Activated naive CD4-positive, alpha-beta T cell treated with anti-CD3 and anti-CD28 coated beads, Interleukin-2, amount 50 U/mL, for 24 hours (primary cell): ENCODE measurements around the gene PSMG3.

Source experiments
- H3K27ac Mint-ChIP-seq: one replicate; pipeline ENCODE4 v1.8.0; 2021; ENCODE audit warnings: mild to moderate bottlenecking, mixed read lengths
- H3K27me3 Mint-ChIP-seq: one replicate; pipeline ENCODE4 v1.8.0; 2021; ENCODE audit warnings: mixed read lengths
- H3K36me3 Mint-ChIP-seq: one replicate; pipeline ENCODE4 v1.8.0; 2021; ENCODE audit warnings: mixed read lengths
- H3K4me1 Mint-ChIP-seq: one replicate; pipeline ENCODE4 v1.8.0; 2021; ENCODE audit warnings: mixed read lengths
- H3K4me3 Mint-ChIP-seq: one replicate; pipeline ENCODE4 v1.8.0; 2021; ENCODE audit warnings: mild to moderate bottlenecking, mixed read lengths
- H3K9me3 Mint-ChIP-seq: one replicate; pipeline ENCODE4 v1.8.0; 2021; ENCODE audit warnings: mixed read lengths

Gene PSMG3

GRCh38 chr7:1539882-1540775 lies 29.7 kb downstream of the PSMG3 start:
- Mint-ChIP-seq H3K36me3 (peaks cover 2% of the 10 kb centered on the region), H3K27me3 (no peaks in the 10 kb centered on the region), H3K4me1 (peaks cover 3% of the 10 kb centered on the region), H3K4me3 (no peak overlapping the region), H3K27ac (no peak overlapping the region), H3K9me3 (no peaks in the 10 kb centered on the region)

DNA sequence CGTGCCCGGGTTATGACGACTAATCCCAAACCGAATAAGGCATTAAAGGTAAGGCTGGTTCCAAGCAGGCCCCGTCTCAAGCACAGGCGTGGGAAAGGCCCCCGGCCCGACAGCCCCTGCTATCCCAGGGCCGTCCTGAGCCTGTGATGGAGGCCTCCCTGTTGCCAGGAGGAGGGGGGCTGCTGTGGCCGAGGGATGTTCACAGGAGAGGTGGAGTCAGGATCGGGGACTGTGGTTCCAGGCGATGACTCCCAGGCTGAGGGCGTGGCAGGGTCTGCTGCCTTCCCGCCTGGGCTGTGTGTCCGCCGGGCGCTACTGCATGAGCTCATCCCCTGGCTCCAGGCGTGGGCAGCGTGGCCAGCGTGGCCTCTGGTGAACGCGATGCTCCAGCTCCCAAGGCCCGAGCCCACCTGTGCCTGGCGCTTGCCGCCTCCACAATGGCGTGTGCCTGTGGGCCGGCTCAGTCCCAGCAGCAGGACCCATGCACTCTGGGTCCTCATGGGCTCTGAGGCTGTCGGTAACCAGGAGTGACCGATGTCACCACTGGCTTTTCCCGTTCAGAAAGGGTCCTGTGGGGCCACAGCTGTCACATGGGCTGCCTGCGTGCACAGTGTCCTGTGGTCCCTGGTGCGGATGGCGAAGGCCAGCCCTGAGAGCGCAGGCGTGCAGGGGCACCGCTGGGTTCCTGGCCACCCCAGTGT lies 30.5 kb downstream of the PSMG3 start:
- H3K27me3 Mint-ChIP-seq = no peaks in the 10 kb centered on the region
- no peaks in the 10 kb centered on the region for H3K9me3 Mint-ChIP-seq
- H3K4me1 Mint-ChIP-seq = peaks cover 3% of the 10 kb centered on the region
- H3K27ac Mint-ChIP-seq = no peak overlapping the region
- H3K36me3 Mint-ChIP-seq = peaks cover 2% of the 10 kb centered on the region
- no peak overlapping the region for H3K4me3 Mint-ChIP-seq

DNA sequence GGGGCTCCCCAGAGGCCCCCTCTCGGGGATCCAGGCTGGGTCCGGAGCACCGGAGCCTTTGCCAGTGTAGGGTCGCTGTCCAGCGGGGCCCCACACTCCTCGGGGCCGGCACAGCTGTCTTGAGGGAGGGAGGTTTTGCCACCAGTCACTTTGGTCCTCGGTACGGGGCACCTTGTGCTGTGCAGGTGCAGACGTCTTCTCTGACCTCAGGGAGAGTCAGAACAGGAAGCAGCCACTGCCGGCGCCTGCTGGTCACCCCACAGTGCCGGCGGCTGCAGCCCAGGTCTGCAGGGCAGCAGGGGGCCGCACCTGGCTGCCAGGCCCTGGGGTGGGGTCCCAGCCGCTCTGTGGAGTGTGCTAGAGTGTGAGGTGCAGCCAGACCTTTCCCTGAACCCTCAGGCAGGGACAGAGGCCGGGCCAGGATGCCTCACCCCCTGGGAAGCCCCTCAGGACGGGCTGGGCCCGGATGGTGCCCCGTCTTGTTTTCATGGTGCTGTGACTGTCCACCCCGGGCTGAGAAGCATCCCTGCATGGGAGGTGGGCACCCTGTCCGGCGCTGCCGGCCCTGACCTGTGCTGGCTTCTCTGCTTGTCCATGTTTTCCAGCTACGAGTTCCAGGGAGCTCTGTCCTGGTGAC lies 31.2 kb downstream of the PSMG3 start:
- Mint-ChIP-seq H3K27ac (no peak overlapping the region), H3K36me3 (peaks cover 2% of the 10 kb centered on the region), H3K9me3 (no peaks in the 10 kb centered on the region), H3K4me3 (no peak overlapping the region), H3K4me1 (peaks cover 6% of the 10 kb centered on the region), H3K27me3 (no peaks in the 10 kb centered on the region)

- Mint-ChIP-seq H3K4me3 (no peak overlapping the region), H3K4me1 (peaks cover 15% of the 10 kb centered on the region), H3K36me3 (peaks cover 2% of the 10 kb centered on the region), H3K27me3 (no peaks in the 10 kb centered on the region), H3K9me3 (no peaks in the 10 kb centered on the region), H3K27ac (no peak overlapping the region)
Measured at GRCh38 chr7:1537535-1538412, 32.1 kb downstream of the PSMG3 start.

DNA sequence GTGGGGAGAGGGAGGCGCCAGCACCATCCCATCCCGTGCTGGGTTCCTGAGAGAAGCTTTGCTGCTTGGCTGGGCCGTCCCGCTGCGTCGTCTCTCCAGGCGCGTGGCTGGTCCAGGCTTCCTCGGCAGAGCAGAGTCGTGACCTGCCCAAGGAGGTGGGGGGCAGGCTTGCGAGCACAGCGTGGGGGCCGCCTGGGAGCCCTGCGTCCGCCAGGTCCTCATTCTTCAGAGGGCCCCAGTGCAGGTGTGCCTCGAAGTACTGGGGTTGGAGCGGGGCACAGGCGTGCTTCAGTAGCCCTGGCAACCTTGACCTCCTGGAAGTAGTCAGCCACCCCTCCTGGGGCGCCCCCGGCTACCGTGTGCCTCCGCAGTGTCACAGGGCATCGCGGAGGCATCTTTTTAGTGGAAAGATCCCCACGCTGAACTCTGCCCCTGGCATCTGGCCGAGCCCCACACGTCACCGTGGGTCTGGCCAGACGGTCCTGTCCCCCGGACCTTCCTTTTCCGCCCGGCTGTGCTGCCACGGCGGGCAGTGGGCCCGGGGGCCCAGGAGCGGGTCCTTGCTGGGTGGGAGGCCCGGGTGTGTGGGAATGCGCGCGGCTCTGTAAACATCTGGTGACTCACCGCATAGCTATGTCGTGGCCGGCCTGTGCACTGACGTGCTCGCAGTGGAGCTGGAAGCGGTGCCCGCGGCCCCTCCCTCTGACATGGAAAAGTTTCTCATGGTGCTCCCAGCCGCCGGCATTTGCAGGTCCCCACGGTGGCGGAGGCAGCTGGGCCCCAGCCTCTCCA lies 32.9 kb downstream of the PSMG3 start:
- H3K36me3 Mint-ChIP-seq = peaks cover 2% of the 10 kb centered on the region
- no peaks in the 10 kb centered on the region for H3K9me3 Mint-ChIP-seq
- H3K4me3 Mint-ChIP-seq = no peak overlapping the region
- H3K27me3 Mint-ChIP-seq = no peaks in the 10 kb centered on the region
- peaks cover 21% of the 10 kb centered on the region for H3K4me1 Mint-ChIP-seq
- peak overlapping the region; percentile 68 for H3K27ac Mint-ChIP-seq

DNA sequence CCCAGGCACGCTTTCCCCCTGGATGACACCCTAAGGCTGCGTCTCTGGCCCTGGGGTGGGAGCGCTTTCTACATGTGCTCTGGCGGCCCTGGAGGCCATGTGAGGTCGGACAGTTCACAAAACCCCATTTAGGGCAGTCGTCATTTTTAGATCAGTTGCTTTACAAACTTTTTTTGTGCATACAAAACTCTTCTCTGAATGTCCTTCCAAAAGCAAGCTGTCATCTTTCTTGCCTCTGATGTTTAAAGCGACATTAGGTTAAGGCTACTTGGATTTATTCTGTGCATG lies 33.4 kb downstream of the PSMG3 start:
- Mint-ChIP-seq H3K36me3 (peaks cover 2% of the 10 kb centered on the region), H3K27me3 (no peaks in the 10 kb centered on the region), H3K4me3 (no peak overlapping the region), H3K27ac (peak overlapping the region; percentile 68), H3K4me1 (peaks cover 21% of the 10 kb centered on the region), H3K9me3 (no peaks in the 10 kb centered on the region)

DNA sequence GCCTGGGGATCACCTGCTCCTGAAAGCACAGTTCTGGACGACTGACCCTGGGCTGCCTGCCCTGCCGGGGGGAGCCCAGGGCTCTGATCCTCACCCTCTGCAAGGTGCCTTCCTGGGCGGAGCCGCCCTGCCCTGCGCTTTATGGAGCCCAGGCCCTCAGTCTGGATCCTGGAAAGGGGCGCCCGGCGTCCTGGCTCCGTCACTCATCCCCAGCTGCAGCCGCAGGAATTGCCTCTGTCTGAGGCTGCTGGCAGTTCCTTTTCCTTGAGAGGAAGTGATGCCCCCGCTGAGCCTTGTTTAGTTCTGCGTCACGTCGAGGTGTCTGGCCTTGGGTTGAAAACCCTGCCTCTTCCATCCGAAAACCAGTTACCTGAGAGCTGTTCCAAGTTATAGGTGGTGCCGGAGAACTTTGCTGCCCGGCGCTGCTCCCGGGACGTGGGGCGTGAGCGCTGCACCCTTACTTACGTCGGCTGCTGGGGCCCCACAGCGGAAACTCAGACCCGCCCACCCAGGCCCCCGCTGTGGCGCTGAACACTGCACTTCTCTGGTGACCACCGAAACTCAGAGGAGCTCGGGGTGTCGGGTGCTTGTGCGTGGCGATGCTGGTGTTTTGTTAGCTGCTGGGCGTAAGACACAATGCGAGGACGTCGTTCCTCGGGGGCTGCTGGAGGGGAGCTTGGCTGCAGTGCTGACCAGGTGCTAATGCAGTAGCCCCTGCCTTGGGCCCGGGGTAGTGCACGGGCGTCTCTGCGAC lies 34.0 kb downstream of the PSMG3 start:
- Mint-ChIP-seq H3K27ac (no peak overlapping the region), H3K4me1 (peaks cover 21% of the 10 kb centered on the region), H3K9me3 (no peaks in the 10 kb centered on the region), H3K4me3 (no peak overlapping the region), H3K27me3 (no peaks in the 10 kb centered on the region), H3K36me3 (peaks cover 2% of the 10 kb centered on the region)

GRCh38 chr7:1535100-1535458 lies 34.8 kb downstream of the PSMG3 start:
- Mint-ChIP-seq H3K27ac (no peak overlapping the region), H3K9me3 (no peaks in the 10 kb centered on the region), H3K36me3 (peaks cover 2% of the 10 kb centered on the region), H3K4me3 (no peak overlapping the region), H3K4me1 (peaks cover 22% of the 10 kb centered on the region), H3K27me3 (no peaks in the 10 kb centered on the region)

GRCh38 chr7:1534330-1535099 lies 35.3 kb downstream of the PSMG3 start:
- no peaks in the 10 kb centered on the region for H3K9me3 Mint-ChIP-seq
- H3K4me1 Mint-ChIP-seq = peaks cover 24% of the 10 kb centered on the region
- peak overlapping the region; percentile 33 for H3K4me3 Mint-ChIP-seq
- H3K27me3 Mint-ChIP-seq = no peaks in the 10 kb centered on the region
- peaks cover 2% of the 10 kb centered on the region for H3K36me3 Mint-ChIP-seq
- peak overlapping the region; percentile 8 for H3K27ac Mint-ChIP-seq

DNA sequence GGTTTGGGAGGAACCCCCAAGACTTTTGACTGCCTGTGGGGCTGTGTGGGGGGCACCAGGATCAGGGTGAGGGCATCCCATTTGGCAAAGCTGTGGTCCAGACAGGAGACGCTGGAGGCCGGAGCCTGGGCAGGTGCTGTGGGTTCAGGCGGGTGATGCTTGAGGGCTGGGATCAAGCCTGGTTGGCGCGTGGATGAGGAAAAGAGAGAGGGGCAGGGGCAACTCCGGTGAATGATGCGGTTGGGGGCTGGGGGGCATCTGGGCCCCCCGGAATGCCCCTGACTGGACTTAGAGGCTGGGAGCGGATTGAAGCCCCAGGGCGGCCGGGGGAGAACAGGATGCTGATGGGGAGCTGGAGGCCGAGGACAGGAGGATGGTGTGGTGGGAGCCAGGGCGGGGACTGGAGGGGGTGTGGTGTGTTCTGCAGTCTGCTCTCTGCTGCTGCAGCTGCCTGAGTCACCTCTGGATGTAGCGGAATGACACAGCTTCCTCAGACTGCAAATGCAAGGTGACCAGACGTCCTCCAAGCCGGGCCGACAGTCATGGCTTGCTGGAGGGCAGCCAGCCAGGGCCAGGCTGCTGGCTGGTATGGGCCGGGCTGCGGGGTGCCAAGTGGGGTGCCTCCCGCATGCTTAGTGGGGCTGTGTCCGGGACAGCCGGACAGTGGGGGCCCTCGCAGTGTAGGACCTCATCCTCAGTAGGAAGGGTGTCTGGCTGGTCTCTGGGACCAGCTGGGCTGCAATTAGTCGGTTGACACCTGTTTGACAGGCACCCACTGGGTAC lies 36.1 kb downstream of the PSMG3 start:
- H3K36me3 Mint-ChIP-seq = peaks cover 2% of the 10 kb centered on the region
- H3K4me1 Mint-ChIP-seq = peaks cover 24% of the 10 kb centered on the region
- peak overlapping the region; percentile 91 for H3K4me3 Mint-ChIP-seq
- H3K27ac Mint-ChIP-seq = peak overlapping the region; percentile 96
- H3K27me3 Mint-ChIP-seq = no peaks in the 10 kb centered on the region
- no peaks in the 10 kb centered on the region for H3K9me3 Mint-ChIP-seq

DNA sequence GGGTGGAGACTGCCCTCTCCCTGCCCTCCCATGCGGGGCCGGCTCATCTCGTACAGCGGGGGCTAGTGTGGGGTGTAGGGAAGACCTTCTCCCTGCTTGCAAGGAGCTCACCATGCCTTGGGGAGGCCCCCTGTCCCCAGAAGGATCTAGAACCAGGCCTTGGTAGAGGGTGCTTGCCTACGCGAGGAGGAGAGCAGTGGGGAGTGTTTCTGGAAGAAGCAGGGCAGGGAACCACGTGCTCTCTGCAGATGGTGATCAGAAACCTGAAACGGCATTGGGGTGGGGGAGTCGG lies 36.6 kb downstream of the PSMG3 start:
- peaks cover 24% of the 10 kb centered on the region for H3K4me1 Mint-ChIP-seq
- H3K27ac Mint-ChIP-seq = peak overlapping the region; percentile 96
- H3K36me3 Mint-ChIP-seq = peaks cover 2% of the 10 kb centered on the region
- H3K4me3 Mint-ChIP-seq = peak overlapping the region; percentile 91
- H3K9me3 Mint-ChIP-seq = no peaks in the 10 kb centered on the region
- no peaks in the 10 kb centered on the region for H3K27me3 Mint-ChIP-seq

GRCh38 chr7:1532456-1533254 lies 37.2 kb downstream of the PSMG3 start:
- peaks cover 2% of the 10 kb centered on the region for H3K36me3 Mint-ChIP-seq
- H3K27ac Mint-ChIP-seq = peak overlapping the region; percentile 96
- H3K9me3 Mint-ChIP-seq = no peaks in the 10 kb centered on the region
- H3K4me3 Mint-ChIP-seq = peak overlapping the region; percentile 91
- H3K4me1 Mint-ChIP-seq = peaks cover 24% of the 10 kb centered on the region
- no peaks in the 10 kb centered on the region for H3K27me3 Mint-ChIP-seq
